SK-N-MC (cell line): ENCODE data around the gene SERPINB7.

Experiments used
- DNase-seq: peaks from one replicate; pipeline ENCODE4 v3.0.0-alpha.2; 2011; ENCODE audit warnings: low read depth, low spot score
- H3K27ac ChIP-seq: fragments of 200-600 bp; sonication (generic); 2 replicates; pipeline ENCODE4 v1.5.1; 2016; ENCODE audit warnings: mixed run types
- H3K36me3 ChIP-seq: fragments of 200-600 bp; sonication (generic); 2 replicates; pipeline ENCODE4 v1.6.1; 2017; ENCODE audit warnings: antibody characterized with exemption, low read length, mixed read lengths; ENCODE audit not compliant: insufficient read depth
- H3K4me3 ChIP-seq: fragments of 200-600 bp; sonication (generic); 2 replicates; pipeline ENCODE4 v1.5.1; 2016
- H3K9ac ChIP-seq: fragments of 200-600 bp; sonication (generic); 2 replicates; pipeline ENCODE4 v1.8.0; 2017; ENCODE audit warnings: mixed run types, mixed read lengths; ENCODE audit not compliant: insufficient read length
- H3K9me3 ChIP-seq: fragments of 200-600 bp; sonication (generic); 2 replicates; pipeline ENCODE4 v1.6.1; 2017; ENCODE audit warnings: low read depth, mild to moderate bottlenecking, antibody characterized with exemption, low read length, moderate library complexity, mixed read lengths
- EZH2 ChIP-seq: fragments of 200-600 bp; sonication (generic); IDR thresholded peaks from one replicate; pipeline ENCODE4 v1.6.1; 2017; ENCODE audit warnings: antibody characterized with exemption
- FOXP2 ChIP-seq: optimal IDR thresholded peaks from 2 replicates; pipeline ENCODE3; 2011; ENCODE audit warnings: mild to moderate bottlenecking, moderate library complexity; ENCODE audit not compliant: insufficient read depth; ENCODE audit errors: extremely low read length, control extremely low read depth
- POLR2AphosphoS5 ChIP-seq: IDR thresholded peaks from 2 replicates; pipeline ENCODE4 v1.6.1; 2012; ENCODE audit warnings: mild to moderate bottlenecking, low read depth, low read length, borderline replicate concordance

SERPINB7 gene

GRCh38 chr18:63824220-63824525 lies 49.0 kb downstream of the SERPINB7 start:
- H3K9me3 ChIP-seq = no peaks in the 10 kb centered on the region
- no peaks in the 10 kb centered on the region for H3K36me3 ChIP-seq
- no peak overlapping the region for H3K4me3 ChIP-seq
- TF ChIP-seq POLR2AphosphoS5 (no peak), EZH2 (no peak), FOXP2 (no peak)
- DNase-seq = no peak
- H3K9ac ChIP-seq = no peak overlapping the region
- no peak overlapping the region for H3K27ac ChIP-seq

DNA sequence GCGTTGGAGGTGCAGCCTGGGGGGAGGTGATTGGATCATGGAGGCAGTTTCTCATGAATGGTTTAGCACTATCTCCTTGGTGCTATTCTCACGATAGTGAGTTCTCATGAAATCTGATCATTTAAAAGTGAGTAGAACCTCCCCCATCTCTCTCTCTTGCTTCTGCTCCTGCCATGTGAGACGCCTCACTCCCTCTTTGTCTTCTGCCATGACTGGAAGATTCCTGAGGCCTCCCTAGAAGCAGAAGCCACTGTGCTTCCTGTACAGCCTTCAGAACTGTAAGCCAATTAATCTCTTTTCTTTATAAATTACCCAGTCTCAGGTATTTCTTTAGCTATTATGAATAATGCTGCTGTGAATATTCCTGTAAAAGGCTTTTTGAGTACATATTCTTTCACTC lies 52.9 kb downstream of the SERPINB7 start:
- Histone ChIP-seq H3K4me3 (no peak overlapping the region), H3K36me3 (no peaks in the 10 kb centered on the region), H3K9ac (no peak overlapping the region), H3K9me3 (no peaks in the 10 kb centered on the region), H3K27ac (no peak overlapping the region)
- no peak for DNase-seq
- TF ChIP-seq FOXP2 (no peak), POLR2AphosphoS5 (no peak), EZH2 (no peak)

DNA sequence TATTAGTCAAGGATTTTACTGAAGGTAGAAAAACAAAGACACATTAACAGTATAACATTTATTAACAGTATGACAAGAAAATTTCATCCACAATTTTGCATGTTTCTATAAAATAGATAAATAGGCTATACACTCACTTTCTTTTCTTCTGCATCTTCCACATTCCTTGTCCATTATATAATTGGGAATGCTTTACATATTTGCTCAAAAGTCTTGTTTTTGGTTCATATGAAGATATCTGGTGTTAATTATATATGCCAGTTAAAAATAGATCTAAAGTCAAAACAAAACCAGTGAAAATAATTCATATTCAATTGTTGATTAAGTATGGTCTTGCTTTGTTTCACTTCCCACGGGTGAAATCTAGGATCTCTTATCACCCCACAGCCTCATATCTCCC lies 53.4 kb downstream of the SERPINB7 start:
- H3K4me3 ChIP-seq = no peak overlapping the region
- H3K9me3 ChIP-seq = no peaks in the 10 kb centered on the region
- TF ChIP-seq EZH2 = no peak
- no peak for TF ChIP-seq FOXP2
- TF ChIP-seq POLR2AphosphoS5 = no peak
- DNase-seq = no peak
- no peak overlapping the region for H3K9ac ChIP-seq
- no peak overlapping the region for H3K27ac ChIP-seq
- H3K36me3 ChIP-seq = no peaks in the 10 kb centered on the region

DNA sequence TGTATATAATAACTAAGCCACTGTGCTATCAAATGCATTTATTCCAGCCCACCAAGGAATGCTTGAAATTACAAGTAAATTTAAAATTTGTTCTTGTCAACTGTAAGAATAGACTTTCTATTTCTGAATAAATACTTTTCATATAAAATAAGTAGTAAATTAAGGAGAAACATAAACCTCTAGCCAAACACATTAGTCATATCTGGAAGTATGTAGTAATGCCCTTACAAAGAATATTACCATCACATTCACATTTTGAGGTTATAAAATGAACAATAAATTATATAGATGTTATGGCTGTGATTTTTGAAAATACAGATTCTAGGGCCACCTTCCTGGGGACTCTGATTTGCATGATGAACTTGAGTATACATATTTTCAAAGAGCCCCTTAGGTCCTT lies 54.7 kb downstream of the SERPINB7 start:
- no peak for DNase-seq
- no peak for TF ChIP-seq EZH2
- no peak for TF ChIP-seq POLR2AphosphoS5
- no peak for TF ChIP-seq FOXP2
- H3K27ac ChIP-seq = no peak overlapping the region

GRCh38 chr18:63831080-63831788 lies 56.0 kb downstream of the SERPINB7 start:
- no peak for TF ChIP-seq EZH2
- H3K36me3 ChIP-seq = no peaks in the 10 kb centered on the region
- no peaks in the 10 kb centered on the region for H3K9me3 ChIP-seq
- no peak overlapping the region for H3K27ac ChIP-seq
- no peak for DNase-seq
- no peak overlapping the region for H3K4me3 ChIP-seq
- no peak overlapping the region for H3K9ac ChIP-seq

More for the DNA sequence above, 54.7 kb downstream of the SERPINB7 start:
- no peak overlapping the region for H3K9ac ChIP-seq
- H3K4me3 ChIP-seq = no peak overlapping the region
- no peaks in the 10 kb centered on the region for H3K9me3 ChIP-seq
- no peaks in the 10 kb centered on the region for H3K36me3 ChIP-seq

DNA sequence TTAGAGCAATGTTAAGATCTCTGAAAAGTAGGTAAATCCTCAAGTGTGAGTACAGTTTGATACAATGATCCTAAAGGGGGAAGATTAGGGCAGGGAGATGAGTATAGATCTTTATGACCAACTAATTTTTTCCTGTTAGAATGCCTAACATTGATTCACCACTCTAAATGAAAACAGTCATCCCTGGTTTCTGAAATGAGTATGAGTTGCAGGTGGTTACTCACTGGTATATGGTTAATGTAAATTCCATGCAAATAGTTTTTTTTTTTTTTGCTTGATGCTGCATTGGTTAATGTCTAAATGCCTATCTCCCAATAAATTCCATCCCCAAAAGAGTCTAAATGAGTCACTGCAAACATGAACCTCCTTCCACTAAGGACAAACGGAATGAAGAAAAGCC lies 57.3 kb downstream of the SERPINB7 start:
- no peak overlapping the region for H3K27ac ChIP-seq
- TF ChIP-seq FOXP2 (no peak), POLR2AphosphoS5 (no peak), EZH2 (no peak)
- H3K4me3 ChIP-seq = no peak overlapping the region
- H3K9ac ChIP-seq = no peak overlapping the region
- no peak for DNase-seq
- no peaks in the 10 kb centered on the region for H3K9me3 ChIP-seq
- no peaks in the 10 kb centered on the region for H3K36me3 ChIP-seq

DNA sequence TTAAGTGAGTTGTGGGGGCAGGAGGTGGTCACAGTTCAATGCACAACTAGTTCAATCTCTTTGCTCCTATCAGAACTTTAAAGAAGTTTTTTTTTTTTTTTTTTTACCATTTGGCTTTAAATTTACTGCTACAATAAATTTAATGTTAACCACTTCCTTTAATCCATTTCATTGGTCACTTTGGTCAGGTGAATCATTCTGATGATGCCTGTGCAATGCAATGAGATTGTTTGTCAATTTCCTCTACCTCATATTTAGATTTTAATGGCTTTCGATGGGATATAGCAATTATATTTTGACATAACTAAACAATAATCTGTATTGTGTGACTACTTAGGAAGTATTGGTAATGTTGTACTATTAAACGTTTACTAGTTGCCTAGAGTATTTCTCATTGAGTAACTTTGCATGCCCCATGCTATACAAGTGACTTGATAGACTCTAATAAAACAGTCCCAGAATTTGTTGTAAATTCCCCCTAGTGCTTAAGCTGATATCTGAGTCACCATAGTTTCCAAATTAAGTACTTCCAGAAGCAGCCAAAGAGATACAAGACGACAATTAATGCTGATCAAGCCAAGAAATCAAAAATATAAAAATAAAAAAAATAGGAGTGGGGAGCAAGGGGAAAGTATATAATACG lies 59.4 kb downstream of the SERPINB7 start:
- H3K27ac ChIP-seq = no peak overlapping the region
- H3K4me3 ChIP-seq = no peak overlapping the region
- no peaks in the 10 kb centered on the region for H3K9me3 ChIP-seq
- DNase-seq = no peak
- H3K9ac ChIP-seq = no peak overlapping the region
- no peaks in the 10 kb centered on the region for H3K36me3 ChIP-seq
- no peak for TF ChIP-seq EZH2
- TF ChIP-seq FOXP2 = no peak
- TF ChIP-seq POLR2AphosphoS5 = no peak

DNA sequence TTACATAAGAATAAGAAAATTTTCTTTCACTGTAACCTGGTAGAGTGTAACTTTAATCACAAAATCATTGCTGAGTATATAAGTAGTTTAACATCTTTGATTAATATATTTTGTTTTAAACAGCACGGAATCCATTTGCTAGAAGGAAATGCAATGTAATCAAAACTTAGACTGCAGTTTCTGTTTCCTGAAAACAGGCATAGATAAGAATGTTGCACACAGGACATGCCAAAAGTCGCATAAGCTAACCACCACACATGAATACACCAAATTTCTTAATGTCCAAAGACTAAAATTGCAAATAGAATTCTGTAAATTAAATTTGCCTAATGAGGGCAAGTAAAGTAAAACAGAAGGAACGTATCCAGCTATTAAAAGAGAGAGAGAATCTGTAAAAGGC lies 61.2 kb downstream of the SERPINB7 start:
- H3K36me3 ChIP-seq = no peaks in the 10 kb centered on the region
- H3K4me3 ChIP-seq = 0 out of 2 replicates have a peak overlapping the region, but pooled peaks have one; percentile 18
- no peak for TF ChIP-seq EZH2
- no peak for TF ChIP-seq POLR2AphosphoS5
- TF ChIP-seq FOXP2 = no peak
- DNase-seq = no peak
- H3K27ac ChIP-seq = peak overlapping the region; percentile 68; the same call in 1 of the 2 replicates
- H3K9me3 ChIP-seq = no peaks in the 10 kb centered on the region
- peak overlapping the region; percentile 37 for H3K9ac ChIP-seq

DNA sequence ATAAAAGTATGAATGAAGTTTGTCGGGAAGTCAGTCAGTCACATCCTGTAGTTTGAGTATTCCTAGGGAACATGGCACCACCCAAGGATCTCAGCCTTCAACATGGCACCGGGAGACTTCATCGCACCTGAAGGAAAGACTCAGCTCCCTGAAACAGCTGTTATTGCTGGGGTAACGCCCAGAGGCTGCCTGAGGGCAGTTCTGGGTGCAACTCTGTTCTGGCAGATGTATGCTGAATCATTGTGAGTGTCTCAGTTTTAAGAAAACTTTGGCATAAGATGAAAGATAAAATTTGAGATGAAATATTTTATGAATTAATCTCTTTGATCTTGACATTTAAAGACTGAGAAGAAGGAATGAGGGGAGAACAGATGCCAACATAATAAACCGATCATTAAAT lies 62.4 kb downstream of the SERPINB7 start:
- H3K36me3 ChIP-seq = no peaks in the 10 kb centered on the region
- no peak for DNase-seq
- H3K4me3 ChIP-seq = no peak overlapping the region
- no peak for TF ChIP-seq FOXP2
- TF ChIP-seq EZH2 = no peak
- no peak for TF ChIP-seq POLR2AphosphoS5
- H3K27ac ChIP-seq = no peak overlapping the region
- H3K9me3 ChIP-seq = no peaks in the 10 kb centered on the region
- no peak overlapping the region for H3K9ac ChIP-seq
